Measurements from ENCODE around the gene TMEM198. TPM values are rescaled to one million over a fixed set of nuclear protein-coding genes. Genes with fewer than 3 reads are reported as not detected.

Gene TMEM198
- total RNA-seq, 1 donor from 2014 or later = 0.99 TPM

DNA sequence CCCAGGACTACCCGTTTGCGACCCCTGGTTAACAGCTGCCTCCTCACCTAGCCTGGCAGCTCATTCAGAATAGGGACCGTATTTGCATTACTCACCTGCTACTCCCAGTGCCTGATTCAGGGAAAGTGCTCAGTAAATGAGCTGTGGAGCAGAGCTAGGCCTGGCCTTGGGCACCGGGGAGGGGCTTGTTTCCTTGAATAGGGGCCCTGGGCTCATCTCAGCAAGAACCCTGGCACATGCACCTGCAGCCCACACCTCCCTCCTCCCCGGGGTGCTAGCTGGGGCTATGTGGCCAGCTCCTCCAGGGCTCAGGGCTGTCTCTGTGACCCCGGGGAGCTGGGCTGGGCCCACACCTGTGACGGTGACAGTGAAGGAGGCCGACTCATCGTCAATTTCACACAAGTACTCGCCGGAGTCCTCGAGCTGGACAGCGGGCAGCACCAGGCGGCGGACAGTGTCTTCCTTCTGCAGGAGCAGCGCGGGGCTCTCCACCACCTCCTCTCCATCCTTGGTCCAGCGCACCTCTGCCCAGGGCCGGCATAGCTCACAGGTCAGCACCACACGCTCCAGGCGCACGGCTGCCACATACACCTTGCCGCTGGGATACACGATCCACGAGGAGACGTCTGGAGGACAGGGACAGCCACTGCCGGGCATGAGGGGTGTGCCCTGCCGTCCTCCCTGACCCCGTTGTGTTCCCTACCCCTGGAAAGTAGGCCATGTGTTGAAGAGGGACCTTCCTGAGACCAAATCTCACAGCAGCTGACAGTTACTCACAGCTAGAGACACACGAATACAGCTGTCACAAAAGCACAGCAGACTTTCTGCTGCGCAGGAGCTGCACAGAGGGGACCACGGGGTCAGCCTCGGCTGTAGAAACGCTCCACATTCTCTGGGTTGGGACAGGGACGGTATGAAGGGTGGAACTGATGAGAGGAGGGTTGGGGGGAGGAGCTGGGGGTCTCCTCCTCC is 18.5 kb downstream of the TMEM198 start:
- DNase-seq = no peak

DNA sequence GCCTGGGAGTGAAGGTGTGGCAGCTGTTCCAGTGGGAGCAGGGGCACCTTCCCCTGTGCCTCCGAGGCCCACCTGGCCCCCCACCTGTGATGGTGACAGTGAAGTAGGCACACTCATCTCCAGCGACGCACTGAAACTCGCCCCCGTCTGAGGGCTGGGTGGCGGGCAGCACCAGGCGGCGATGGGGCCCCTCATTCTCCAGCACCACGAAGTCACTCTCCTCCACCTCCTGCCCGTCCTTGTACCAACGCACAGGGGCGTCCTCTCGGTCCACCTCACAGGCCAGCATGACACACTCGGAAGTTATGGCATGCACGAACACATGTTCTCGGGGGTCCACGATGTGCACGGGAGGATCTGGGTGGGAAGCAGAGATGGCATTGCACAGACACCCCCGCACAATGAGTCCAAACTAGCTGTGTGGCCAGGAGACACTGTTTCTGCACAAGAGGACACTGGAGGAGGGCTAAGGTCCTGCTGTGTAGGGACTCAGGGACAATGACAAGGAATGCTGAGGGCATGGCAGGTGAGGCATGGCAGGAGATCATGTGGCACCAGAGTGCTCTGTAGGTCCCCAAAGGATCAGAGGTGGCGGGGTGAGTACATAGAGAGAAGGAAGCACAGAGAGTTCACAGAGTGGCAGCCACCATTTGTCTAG is 19.6 kb downstream of the TMEM198 start:
- DNase-seq = no peak

DNA sequence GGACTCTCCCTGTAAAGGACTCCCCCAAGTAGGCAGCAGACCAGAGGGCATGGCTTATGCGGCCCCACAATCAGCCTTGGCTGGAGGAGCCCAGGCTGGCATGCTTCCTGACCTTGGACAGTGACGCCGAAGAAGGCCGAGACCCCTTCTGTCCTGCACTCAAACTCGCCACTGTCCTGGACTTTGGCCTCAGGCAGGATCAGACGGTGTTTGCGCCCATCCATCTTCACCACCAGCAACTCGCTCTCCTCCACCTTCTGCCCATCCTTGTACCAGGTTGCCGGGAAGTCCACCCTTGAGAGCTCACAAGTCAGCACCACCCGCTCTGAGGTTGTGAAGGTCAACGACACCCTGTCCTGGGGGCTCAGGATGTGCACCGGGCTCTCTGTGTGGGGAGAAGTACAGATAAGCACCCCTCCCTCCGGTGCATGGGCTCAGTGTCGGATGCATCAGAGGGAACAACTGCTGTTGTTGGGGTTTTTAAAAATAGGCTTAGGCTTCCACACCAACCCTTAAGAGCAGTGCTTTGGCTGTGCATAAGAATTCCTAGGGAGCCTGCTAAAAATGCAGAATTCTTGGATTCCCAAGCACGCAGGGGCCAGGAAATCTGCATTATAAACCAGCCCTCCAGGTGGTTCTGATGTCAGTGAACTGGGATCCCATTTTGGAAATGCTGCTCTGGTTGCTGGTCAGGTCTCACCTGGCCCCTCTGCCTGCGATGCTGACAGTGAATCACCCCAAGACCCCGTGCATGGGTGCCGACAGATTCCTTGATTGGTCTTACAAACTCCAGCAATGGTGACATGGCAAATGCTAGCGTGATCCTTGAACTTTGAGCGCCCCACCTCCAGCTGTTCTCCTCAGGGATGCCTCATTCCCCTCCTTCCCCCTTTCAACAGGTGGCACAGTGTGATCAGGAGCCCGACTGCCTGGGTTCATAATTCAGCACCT is 21.6 kb downstream of the TMEM198 start:
- DNase-seq = no peak

DNA sequence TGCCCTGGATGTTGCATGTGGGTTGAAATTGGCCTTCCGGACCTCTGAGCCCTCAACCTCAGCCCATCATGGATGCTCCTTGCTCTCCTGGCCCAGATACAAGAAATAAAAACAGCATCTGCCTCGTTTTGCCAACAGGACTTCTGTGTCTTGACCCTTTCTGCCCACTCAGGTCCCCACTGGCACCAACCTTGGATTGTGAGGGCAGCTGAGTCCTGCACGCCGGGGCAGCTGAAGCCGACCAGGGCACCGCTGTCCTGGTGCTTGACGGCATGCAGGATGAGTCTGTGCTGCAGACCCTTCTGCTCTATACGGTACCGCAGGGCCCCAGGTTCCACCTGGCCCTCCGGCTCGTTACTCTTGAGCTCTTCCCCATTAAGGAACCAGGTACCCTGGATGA is 22.8 kb downstream of the TMEM198 start:
- DNase-seq = no peak

DNA sequence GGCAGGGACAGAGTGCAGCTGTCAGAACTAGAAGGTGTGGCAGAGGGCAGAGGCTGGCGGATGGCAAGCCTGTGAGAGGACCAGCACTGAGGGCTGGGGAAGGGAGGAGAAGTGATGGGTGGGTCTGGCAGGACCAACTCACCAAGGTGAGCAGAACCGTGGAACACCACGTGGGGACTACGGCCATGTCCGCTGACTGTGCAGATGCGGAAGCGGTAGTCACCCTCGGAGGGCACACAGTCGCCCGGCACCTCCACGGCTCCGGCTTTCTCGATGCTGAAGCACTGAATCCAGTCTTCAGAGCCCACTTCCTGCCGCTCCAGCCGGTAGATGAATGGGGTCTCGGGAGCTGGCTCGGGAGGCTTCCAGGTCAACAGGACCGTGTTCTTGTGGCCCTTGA is 23.3 kb downstream of the TMEM198 start:
- DNase-seq = no peak

DNA sequence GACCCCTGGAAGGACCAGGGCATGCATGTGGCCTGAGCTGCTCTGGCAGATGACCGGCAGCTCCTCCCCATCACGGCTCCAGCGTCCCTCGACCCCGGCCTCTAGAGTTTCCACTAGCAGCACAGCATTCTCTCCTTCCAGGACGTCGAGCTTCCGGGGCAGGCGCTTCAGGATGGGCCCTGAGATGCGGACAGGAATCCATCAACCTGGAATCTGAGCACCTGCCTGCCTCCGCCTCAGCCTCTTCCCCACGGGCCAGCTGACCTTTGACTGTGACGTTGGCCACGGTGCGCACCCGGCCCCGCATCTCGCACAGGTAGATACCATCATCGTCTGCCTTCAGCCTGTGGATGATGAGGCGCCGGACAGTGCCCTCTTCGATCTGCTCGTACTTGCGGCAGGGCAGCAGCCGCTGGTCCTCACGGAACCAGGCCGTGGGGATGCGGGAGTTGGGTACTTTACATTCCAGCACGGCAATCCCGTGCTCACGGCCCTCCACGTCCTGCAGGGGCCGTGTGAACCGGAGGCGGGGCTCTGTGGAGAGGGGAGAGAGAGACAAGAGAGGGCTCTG is 24.0 kb downstream of the TMEM198 start:
- no peak for DNase-seq

DNA sequence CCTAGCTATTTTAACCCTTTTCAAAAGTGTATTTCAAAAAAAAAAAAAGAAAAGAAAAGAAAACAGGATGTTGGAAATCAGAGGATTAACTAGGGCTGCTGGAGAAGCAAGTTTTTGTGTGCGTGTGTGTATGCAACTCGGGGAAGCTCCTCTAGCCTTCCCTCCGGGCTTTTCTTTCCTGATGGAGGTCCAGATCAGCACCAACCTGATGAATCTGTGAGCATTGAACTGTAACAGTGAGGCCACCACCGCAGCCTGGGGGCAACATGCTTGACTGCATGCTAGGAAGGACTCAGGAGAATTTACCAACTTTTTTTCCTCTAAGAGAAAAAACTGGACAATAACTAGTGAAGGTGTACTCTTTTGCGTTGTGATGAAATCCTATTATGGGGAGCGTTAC is 25.2 kb downstream of the TMEM198 start:
- no peak for DNase-seq

DNA sequence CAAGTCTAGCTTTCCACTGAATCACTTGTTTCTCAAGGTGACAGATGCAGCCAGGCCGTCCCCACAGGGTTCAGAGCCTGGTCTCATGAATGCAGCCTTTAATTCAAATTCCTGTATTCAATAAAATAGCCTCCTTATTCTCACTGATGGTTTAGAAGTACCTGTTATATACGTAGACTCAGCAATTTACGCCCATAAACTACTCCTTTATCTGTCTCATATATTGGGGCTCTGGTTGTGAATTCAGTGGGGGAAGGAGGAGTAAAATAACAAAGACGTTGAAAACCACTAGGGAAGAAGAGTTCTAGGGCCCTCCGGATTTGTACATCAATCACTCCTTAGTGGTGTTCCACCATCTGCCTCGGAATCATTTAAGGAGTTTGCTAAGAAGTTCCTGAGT is 25.8 kb downstream of the TMEM198 start:
- DNase-seq = no peak

DNA sequence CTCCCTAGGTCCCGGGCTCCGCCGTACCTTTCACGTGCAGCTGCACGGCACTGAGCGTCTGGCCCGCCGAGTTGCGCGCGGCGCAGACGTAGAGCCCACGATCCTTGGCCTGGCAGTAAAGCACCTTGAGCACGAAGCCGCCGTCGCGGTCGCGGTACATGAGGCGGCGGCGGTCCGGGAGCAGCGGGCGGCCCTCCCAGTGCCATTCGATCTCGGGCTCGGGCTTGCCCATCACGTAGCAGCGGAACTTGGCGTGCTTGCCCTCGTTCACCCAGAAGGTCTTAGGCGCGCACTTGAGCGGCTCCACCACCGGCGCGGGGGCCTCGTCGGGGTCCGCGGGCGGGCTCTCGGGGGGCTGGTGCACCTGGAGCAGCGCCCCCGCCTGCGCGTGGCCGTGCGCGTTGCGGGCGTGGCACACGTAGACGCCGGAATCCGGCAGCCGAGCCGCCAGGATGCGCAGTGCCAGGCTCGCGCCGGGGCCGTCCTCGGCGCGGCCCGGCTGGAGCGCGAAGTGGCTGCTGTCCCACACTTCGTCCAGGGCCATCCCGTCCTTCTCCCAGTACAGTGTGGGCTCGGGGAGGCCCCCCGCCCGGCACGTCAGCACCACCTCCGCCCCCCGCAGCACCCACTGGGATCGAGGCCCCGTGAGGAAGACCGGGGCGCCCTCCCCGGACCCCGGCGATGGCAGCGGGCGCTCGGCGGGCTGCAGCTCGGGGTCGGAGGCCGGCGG is 26.5 kb downstream of the TMEM198 start:
- DNase-seq = no peak

DNA sequence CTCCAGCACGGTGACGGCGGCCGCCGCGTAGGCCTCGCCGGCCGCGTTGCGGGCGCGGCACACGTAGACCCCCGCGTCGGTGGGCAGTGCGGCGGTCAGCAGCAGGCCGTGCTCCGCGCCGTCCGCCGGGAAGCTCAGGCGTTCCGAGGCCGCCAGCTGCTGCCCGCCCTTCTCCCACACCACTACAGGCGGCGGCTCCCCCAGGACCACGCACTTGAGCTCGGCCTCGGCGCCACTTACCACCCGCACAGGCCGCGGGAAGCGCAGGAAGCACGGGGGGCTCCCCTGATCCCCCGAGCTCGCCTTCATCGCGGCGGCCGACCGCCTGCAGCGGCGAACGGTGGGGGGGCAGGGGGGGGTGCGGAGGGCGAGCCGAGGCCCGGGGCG is 27.1 kb downstream of the TMEM198 start:
- DNase-seq = no peak

DNA sequence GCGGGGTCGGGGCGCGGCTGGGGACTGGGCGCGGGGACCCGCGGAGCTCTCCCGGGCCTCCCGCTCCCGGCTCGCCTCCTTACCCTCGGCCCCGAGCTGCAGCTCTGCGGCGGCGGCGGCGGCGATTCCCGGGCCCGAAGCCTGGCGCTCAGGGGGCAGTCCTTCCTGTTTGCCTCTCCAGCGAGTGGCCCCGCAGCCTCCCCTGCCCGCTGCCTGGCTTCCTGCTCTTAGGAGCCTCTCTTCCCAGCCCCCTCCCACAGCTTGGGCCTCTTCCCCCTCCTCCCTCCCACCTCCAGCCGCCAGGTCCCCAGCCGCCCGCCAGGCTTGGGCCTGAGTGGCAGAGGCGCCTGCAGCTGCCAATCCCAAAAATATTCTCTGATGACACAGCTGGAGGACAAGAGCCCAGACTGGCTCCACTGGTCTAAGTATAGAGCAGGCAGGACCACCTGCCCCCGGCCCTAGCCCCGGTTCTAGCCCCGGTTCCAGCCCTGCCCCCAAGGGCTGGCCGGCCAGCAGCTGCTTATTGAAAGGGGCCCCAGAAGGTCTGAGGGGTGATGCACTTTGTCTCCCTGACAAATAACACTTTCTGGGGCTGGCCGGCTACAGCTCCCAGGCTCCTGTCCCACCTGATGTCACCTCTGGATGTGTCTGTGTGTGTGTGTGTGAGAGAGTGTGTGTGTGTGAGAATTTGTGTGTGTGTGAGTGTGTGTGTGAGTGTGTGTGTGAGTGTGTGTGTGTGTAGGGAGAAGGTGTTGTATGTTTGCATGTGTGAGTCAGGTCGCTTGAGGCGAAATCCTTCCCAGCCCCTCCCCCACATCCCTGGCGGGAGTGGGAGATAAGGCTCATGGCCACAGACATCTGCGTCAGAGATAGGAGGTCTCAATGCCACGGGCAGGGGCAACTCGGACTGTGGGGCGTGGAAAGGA is 27.7 kb downstream of the TMEM198 start, which contains the start of gene OBSL1:
OBSL1 (minus strand) TSS at position 229 of the 926 bp plus-strand sequence. CDS start 307 bp downstream, outside the sequence.
- peak; percentile 28 for DNase-seq

DNA sequence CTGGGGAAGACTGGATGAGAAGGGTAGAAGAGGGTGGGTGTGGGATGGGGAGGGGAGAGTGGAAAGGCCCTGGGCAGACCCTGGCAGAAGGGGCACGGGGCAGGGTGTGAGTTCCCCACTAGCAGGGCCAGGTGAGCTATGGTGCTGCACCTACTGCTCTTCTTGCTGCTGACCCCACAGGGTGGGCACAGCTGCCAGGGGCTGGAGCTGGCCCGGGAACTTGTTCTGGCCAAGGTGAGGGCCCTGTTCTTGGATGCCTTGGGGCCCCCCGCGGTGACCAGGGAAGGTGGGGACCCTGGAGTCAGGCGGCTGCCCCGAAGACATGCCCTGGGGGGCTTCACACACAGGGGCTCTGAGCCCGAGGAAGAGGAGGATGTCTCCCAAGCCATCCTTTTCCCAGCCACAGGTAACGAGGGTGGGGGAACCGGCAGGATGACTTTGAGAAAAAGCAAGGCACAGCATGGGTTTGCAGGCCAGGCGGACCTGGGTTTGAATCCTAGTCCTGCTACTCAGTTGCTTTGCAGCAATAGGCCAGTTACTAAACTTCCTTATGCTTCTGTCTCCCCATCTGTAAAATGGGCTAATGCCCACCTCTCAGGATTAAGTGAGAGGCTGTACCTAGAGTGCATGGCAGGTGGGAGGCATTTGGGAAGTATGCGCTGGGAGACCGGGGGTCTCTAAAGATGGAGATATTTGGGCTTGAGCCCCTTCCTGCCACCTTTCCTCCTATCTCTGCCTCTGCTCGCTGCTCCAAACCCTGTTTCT is 28.6 kb downstream of the TMEM198 start, which contains the start of gene INHA:
INHA (plus strand) TSS at position 74 of the 765 bp plus-strand sequence; CDS start at position 139, 65 bp downstream.
- DNase-seq = no peak

DNA sequence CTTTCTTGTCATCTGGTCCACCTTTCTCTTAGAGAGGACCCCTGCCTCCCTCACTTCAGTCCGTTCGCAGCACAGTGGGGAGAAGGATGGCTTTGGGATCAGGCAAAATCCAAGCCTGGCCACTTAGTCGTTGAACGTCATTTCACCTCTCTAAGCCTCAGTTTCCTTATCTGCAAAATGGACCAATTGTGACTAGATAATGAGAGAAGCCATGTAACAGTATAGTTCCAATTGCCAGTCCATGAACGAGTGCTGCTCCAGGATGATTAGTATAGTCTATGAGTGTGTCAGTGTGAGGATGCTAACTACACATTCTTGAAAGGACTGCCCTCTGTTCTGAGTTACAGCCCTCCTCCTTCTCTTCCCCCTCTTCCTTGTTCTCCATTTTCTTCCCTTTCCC is 29.3 kb downstream of the TMEM198 start:
- DNase-seq = no peak

DNA sequence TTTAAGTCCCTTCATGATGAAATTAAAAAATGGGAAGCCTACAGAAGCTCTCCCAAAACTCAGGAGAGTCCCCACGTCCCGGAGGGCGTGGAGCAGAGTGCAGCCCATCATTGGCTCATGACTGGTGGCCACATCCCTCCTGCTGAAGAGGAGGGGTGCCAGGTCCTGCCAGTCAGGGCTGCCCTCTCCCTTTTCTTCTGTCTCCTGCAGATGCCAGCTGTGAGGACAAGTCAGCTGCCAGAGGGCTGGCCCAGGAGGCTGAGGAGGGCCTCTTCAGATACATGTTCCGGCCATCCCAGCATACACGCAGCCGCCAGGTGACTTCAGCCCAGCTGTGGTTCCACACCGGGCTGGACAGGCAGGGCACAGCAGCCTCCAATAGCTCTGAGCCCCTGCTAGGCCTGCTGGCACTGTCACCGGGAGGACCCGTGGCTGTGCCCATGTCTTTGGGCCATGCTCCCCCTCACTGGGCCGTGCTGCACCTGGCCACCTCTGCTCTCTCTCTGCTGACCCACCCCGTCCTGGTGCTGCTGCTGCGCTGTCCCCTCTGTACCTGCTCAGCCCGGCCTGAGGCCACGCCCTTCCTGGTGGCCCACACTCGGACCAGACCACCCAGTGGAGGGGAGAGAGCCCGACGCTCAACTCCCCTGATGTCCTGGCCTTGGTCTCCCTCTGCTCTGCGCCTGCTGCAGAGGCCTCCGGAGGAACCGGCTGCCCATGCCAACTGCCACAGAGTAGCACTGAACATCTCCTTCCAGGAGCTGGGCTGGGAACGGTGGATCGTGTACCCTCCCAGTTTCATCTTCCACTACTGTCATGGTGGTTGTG is 30.9 kb downstream of the TMEM198 start:
- DNase-seq = no peak

DNA sequence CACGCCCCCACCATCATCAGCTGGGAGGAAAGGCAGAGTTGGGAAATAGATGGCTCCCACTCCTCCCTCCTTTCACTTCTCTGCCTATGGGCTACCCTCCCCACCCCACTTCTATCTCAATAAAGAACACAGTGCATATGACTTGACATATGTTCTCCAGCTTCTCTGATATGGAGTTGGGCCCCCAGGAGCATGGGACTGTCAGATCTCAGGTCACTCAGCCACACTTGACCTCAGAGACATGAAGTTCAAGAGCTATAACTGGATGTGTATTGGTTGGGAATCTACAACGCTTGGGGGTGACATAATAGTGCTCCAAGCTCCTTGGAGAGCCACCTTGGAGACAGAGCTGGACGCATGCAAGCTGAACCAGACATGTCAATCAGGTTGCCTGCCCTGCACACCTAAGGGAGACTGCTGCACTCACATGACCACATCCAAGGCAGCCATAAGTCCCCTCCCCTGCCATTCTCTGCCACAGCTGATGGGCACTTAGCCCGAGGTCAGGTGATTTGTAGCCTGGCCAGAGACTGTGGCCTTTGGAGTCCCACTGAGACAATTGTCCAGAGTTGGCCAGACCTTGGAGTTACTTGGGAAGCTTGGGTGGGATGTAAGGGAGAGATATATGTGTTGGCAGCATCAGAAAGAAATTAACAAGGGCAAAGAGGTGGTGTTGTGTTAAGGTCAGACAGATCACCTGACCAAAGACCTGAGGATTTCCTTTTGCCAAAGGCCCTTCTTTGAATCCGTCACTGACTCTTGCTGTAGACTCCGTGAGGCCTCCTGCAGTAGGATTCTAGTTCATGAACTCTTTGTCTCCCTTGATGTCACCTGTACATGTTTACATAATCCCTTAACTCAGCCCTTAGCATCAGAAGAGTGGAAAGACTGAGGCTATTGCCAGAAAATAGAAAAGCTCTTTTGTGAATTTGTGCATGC is 32.0 kb downstream of the TMEM198 start:
- no peak for DNase-seq

DNA sequence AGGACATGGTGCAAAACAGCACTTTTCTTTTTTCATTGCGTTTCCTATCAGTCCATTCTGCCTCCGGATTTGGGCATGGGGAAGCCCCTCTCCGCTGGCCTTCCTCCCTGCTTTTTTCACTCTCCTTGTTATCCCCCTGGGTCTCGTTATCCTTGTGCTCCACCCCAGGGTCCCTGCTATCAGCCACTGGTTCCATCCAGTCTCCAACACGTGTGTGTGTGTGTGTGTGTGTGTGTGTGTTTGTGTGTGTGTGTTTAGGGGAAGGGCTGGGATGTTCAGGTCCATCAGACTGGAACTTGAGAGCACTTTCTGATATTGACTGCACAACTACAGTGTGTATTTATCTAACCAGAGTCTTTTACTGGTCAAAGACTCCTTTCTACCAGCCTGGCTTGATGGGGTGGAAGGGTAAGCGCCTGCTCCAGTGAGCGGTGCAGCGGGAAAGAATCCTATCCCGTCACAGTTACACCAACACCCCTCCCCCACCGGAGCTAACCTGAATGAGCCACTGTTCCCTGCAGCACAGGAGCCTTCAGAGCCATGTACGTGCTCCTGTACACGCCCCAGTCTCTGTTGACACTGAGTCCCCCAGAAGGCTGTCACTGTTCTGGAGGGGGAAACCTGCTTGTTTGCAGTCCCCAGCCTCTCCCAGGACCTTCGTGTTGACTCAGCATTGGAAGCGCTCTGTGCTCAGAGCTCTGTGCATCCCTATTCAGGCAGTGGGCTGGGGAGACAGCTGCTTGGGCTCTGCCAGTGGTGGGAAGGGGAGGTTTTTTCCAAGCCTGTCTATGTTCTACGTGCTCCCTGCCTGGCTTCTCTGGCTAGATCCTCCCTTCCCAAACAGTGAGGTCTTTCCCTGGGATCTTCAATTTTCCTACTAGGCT is 32.9 kb downstream of the TMEM198 start:
- no peak for DNase-seq
